HG02870 (cell line): ENCODE measurements around the gene RHCE.
"Not testable (repeated sequence)": the region's sequence is repeated elsewhere in the genome, so short reads cannot be mapped to it uniquely, and the experiment has no call there.

ENCODE experiments used
- ATAC-seq: cut with Tn5 transposase; IDR thresholded peaks from one replicate; pipeline ENCODE4 v1.9.1; 2021; ENCODE audit warnings: mild to moderate bottlenecking, moderate library complexity; ENCODE audit not compliant: unreplicated experiment

RHCE gene

DNA sequence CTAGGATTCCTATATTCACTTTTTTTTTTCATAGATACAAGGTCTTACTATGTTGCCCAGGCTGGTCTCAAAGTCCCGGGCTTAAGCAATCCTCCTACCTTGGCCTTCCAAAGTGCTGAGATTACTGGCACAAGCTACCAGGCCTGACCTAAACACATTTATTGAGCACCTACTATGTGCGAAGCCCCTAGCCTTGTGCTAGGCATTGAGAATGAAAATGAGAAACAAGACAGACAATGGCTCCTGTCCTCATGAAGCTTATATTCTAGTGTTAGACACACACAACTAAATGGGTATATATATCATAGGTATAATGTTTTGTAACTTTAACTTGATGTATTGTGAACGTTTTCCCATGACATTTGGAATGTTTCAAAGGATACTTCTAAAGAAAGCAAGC is 71.0 kb downstream of the RHCE start:
- ATAC-seq = no peak

DNA sequence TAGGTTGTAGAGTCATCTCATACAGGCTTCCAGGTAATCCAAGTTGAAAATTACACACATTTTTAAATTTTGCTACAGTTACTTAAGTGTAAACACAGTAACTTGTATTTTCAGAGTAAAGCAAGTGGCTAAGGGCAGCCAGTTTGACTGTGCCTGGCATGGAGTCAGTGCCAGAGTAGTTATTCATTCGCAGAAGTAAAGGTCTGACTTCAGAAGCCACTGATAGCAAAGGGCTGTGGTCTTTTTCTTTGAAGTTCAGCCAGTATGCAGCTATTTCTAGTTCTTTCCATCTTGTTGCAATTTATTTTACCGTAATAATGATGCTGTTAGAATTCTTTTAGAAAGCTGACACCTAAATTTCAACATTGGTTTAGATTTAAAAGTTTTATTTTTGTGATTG is 73.1 kb downstream of the RHCE start:
- ATAC-seq = no peak

DNA sequence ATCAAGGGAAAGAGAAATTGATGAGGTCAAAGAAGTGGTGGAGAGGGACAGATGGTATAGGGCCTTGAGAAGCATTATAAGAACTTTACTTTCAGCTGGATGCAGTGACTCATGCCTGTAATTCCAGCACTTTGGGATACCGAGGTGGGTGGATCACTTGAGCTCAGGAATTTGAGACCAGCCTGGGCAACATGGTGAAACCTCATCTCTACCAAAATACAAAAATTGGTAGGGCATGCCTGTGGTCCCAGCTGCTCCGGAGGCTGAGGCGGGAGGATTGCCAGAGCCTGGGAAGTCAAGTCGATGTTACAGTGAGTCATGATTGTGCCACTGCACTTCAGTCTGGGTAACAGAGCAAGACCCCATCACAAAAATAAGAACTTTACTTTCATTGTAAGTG is 76.8 kb downstream of the RHCE start:
- ATAC-seq = no peak

DNA sequence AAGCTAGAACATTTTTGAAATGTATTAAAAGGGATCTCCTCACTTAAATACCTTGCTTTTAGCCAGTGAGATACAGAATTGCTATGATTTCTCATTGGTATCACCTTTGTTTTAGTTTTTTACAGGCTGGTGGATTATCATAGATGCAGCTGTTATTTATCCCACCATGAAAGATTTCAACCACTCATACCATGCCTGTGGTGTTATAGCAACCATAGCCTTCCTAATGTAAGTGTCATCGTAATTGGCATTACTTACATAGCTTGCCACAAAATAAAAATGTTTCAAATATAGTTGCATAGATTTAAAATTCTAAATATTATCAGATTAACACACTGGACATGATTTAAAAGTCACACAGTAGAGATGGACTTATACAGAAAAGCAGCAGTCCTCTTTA is 77.8 kb downstream of the RHCE start:
- no peak for ATAC-seq

DNA sequence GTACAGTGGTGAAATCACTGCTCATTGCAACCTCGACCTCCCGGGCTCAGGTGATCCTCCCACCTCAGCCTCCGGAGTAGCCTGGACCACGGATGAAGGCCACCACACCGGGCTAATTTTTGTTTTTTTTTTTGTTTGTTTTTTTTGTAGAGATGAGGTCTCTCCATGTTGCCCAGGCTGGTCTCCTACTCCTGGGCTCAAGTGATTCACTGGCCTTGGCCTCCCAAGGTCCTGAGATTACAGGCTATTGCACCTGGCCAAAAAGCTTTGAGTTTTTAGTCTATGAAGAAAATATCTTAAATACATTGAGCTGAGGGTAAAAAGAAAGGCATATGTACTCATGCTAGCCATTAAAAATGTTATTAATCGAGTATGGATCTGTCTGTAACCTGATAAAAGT is 78.9 kb downstream of the RHCE start:
- no peak for ATAC-seq

DNA sequence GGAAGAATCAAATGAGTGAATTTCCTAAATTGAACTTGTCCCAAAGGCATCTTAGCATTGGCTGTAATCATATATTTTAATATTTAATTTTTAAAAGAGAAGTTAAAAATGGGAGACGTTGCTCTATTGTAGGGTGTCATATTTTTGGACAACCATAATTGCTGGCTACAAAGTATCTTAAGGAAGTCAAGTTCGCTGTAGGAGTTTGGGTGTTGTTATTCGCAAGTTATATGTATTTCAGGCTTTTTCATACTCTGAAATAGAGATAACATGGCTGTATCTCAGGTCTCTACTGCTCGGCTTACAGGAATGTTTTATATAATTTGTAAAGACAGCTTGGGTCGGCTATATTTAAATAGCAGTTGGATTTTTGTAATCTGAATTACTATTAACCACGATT is 81.6 kb downstream of the RHCE start:
- ATAC-seq = no peak

DNA sequence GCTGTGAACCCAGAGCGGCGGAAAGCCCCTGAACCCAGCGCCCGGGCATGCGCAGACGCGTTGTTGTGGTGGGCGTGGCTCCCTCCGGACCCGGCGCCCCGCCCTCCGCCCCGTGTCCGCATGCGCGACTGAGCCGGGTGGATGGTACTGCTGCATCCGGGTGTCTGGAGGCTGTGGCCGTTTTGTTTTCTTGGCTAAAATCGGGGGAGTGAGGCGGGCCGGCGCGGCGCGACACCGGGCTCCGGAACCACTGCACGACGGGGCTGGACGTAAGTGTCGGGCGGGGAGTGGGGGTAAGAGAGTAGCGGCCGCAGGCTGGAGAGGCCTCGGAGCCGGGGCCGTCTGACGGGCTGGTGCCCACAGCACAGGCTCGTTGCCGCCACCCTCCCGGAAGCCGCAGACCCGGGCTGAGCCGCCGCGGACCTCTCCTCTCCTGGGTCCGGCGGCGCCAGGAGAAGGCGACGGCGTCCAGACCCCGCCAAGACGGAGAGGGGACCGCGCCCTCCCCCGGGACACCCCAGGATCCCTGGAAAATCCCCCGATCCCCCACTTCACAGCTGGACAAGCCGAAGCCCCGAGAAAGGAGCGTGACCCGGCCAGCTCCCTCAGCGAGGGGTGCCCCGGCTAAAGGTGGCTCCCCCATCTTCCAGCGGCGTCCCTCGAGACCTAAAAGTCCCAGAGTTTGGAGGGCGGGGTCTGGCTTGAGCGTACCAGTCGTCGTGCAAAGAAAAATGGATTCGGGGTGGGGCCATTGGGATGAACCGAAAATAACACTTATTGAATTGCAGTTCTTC is 82.2 kb downstream of the RHCE start, which contains the start of gene TMEM50A:
Gene TMEM50A (plus strand): TSS at position 147 of the 794 bp plus-strand sequence. CDS start 2,153 bp downstream, outside the sequence.
- peak; percentile 65 for ATAC-seq

DNA sequence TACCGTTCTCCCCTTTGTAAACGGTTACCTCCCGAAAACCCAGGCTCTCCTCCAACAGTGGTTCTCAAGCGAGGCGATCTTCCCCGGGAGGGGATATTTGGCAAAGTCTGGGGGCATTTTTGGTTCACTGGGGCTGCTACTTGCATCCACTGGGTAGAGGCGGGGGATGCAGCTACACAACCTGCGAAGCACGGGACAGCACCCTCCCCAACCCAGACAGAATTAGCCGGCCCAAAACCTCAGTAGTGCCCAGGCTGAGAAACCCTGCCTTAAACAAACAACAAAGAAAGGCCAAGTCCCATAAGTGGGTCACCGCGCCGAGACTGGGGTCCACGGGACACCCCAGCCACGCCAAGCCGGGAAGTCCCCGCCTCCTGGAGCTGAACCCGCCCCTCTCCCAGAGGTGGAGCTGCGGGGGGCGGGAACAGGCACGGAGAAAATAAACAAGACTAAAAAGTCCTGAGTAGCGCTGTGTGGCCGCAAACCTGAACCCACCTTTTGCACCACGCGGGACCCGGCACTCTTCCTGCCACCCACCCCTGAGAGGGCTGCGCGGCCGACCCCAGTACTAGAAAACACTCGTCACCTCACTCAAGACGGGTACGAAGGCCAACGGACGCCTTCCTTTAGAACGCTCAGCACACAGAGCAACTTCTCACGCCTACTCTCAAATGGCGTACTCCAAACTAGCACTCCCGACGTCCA is 83.0 kb downstream of the RHCE start:
- ATAC-seq = peak; percentile 25

DNA sequence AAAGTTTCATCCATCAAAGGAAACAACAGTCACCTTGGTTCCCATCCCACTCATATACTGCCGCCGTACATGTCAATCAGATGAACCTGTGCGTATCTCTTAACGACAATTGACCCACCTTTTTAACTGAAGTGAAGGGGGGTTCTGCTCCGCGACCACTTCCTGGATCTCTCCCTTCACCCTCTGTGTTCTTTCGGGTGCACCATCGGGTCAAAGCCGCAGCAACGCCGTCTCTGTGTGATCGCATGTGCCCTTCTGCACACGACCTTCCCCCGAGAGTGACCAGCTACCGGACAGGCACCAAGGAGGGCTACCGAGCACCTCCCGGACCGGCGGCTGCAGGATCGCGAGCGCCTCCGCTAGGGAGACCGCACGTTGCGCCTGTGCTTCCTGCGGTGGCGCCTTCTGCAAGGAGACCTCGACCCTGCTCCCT is 83.7 kb downstream of the RHCE start:
- peak; percentile 25 for ATAC-seq

DNA sequence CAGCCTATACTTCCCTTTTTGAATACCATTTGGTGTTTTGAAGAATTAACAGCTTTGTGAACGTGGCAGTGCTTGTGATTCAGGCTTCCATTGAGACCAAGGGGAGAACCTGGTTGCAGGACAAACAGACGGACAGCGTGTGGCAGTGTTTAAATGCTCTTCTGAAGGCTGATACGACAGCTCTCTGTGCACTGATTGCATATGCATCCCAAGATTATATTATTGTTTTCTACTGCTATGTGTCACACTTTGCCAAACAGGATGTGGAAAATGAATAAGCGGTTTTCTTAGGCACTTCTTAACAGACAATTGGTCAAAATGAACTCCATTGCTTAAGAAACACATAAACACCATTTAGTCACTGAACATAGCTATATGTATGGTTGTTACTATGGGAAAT is 90.7 kb downstream of the RHCE start:
- ATAC-seq = not testable (repeated sequence)

DNA sequence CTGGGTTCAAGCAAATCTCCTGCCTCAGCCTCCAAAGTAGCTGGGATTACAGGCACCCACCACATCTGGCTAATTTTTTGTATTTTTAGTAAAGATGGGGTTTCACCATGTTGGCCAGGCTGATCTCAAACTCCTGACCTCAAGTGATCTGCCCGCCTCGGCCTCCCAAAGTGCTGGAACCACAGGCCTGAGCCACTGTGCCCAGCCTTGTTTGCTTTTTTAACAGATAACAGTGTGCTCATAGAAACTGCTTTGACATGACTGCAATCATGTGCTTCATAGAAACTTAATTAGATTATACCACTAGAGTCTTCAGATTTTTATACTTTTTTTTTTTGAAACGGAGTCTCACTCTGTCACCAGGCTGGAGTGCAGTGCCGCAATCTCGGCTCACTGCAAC is 91.3 kb downstream of the RHCE start:
- ATAC-seq = not testable (repeated sequence)

DNA sequence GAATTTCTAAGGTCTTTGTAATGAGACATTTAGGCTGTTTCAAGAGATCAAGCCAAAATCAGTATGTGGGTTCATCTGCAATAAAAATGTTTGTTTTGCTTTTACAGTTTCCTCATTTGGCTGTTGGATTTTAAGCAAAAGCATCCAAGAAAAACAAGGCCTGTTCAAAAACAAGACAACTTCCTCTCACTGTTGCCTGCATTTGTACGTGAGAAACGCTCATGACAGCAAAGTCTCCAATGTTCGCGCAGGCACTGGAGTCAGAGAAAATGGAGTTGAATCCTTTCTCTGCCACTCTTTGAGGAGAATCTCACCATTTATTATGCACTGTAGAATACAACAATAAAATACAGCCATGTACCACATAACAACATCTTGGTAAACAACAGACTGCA is 91.8 kb downstream of the RHCE start:
- not testable (repeated sequence) for ATAC-seq

DNA sequence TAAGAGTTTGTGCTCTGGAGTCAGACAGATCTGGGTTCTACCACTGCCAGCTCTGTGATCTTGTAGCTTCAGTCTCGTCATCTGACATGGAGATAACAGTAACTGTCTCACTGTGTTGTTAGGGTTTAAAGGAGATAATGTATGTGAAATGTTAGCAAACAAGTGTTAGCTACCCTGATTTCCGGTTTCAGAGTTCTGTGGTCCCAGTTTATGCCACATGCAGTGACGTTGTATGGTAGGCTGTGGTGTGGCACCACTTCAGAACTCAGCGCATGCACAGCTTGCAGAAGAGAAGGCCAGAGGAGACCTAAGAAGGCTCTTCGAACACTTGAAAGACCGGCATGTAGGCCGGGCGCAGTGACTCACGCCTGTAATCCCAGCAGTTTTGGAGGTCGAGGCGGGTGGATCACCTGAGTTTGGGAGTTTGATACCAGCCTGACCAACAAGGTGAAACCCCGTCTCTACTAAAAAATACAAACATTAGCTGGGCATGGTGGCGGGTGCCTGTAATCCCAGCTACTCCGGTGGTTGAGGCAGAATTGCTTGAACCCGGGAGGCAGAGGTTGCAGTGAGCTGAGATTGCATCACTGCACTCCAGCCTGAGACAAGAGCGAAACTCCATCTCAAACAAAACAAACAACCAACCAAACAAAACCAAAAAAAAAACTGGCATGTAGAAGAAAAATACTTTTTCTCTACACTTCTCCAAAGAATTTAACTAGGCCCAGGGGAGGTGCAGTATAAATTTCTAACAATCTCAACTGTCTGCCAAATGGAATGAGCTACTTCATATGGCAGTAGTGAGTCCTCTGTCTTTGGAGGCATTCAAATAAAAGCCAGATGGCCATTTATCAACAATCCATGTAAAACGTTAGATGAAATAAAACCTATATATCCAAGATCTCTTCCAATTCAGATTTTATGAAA is 92.5 kb downstream of the RHCE start:
- not testable (repeated sequence) for ATAC-seq

DNA sequence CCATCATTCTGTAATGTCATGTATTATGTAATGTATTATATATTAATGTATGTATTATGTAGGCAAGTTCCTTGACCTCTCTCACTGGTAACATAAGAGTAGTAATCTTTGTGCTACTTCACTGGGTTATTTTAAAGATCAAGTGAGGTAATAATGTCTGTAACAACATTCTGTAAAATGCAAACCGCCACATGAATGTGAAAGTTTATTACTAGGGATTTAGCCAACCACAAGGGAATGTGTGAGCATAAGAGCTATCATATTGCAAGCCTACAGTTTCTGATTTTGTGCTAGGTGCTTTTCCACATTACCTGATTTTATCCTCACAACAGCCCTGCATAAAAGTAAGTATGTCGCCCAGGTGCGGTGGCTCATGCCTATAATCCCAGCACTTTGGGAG is 96.2 kb downstream of the RHCE start:
- ATAC-seq = not testable (repeated sequence)

DNA sequence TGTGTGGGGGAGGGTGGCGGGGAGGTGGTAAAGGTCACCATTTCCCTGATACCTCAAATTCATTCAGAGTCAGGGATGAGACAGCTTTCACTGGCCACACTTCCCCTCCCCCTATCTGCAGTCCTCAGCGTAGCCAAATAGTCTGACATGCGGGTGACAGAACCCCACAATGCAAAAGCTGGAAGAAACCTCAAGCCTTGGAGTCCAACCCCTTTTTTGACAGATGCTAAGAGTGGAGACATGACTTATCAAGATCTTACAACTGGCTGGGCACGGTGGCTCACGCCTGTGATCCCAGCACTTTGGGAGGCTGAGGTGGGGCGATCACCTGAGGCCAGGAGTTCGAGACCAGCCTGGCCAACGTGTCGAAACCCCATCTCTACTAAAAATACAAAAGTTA is 98.5 kb downstream of the RHCE start:
- not testable (repeated sequence) for ATAC-seq

DNA sequence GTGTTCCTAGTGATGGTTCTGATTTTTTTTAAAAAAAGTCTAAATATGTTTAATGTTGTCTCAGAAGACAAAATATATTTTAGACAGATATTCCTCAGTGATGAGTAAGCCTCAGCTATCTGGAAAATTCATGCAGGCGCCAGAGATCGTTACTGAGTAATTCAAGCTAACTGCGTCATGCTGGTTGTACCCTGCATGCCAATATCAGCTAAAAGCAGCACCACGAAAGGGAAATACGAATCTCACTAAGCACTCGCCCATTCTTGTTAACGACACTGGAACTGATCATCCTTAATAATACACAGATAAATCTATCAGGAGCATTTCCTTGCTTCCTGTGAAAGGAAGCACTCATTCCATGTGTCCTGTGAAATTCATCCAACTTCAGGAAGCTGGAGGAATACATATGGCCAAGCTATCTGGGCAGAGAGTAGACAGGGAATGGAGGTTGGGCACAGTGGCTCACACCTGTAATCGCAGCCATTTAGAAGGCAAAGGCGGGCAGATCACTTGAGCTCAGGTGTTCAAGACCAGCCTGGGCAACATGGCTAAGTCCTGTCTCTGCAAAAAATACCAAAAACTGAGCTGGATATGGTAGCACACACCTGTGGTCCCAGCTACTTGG is 100.2 kb downstream of the RHCE start:
- not testable (repeated sequence) for ATAC-seq

DNA sequence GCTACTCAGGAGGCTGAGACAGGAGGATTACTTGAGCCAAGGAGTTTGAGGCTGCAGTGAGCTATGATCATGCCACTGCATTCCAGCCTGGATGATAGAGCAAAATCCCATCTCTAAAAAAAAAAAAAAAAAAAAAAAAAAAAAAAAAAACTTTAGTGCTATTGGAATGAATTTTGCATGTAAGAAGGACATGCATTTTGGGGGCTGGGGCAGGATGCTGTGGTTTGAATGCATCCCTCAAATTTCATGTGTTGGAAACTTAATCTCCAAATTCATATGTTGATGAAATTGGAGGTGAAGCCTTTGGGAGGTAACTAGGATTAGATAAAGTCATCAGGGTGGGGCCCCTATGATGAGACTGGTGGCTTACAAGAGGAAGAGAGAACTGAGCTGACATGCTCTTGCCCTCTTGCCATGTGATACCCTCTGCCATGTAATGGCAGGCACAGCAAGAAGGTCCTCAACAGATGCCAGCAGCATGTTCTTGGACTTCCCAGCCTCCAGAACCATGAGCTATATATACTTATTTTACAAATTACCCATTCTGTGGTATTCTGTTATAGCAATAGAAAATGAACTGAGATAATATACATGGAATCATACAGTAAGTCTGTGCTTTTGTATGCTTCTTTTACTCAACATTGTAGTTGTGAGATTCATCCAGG is 107.7 kb downstream of the RHCE start:
- ATAC-seq = not testable (repeated sequence)
